Central memory CD8-positive, alpha-beta T cell (primary cell): Measurements from ENCODE around the gene CTSH.

Experiments used
- ATAC-seq: fragments of 150-1000 bp; cut with Tn5 transposase; replicated peaks from 2 replicates; pipeline ENCODE4 v1.10.0; 2022; ENCODE audit warnings: mild to moderate bottlenecking, moderate FRiP score, moderate number of reproducible peaks; ENCODE audit not compliant: poor library complexity, severe bottlenecking; ENCODE audit errors: extremely low read depth
- DNase-seq, 2 donors: peaks; one replicate each; pipeline ENCODE4 v3.0.0; 2021; ENCODE audit warnings: low spot score in 2 of 2
- H3K27ac Mint-ChIP-seq: one replicate; pipeline ENCODE4 v1.8.0; 2022; ENCODE audit warnings: low read depth, mild to moderate bottlenecking, moderate library complexity, mixed read lengths
- H3K27me3 Mint-ChIP-seq: one replicate; pipeline ENCODE4 v1.8.0; 2022; ENCODE audit warnings: mixed read lengths
- H3K36me3 Mint-ChIP-seq: one replicate; pipeline ENCODE4 v1.8.0; 2022; ENCODE audit warnings: mild to moderate bottlenecking, moderate library complexity, mixed read lengths; ENCODE audit not compliant: insufficient read depth
- H3K4me1 Mint-ChIP-seq: one replicate; pipeline ENCODE4 v1.8.0; 2022; ENCODE audit warnings: mixed read lengths
- H3K4me3 Mint-ChIP-seq: one replicate; pipeline ENCODE4 v1.8.0; 2022; ENCODE audit warnings: mild to moderate bottlenecking, moderate library complexity, mixed read lengths
- H3K9me3 Mint-ChIP-seq: one replicate; pipeline ENCODE4 v1.8.0; 2022; ENCODE audit warnings: mixed read lengths

CTSH gene

DNA sequence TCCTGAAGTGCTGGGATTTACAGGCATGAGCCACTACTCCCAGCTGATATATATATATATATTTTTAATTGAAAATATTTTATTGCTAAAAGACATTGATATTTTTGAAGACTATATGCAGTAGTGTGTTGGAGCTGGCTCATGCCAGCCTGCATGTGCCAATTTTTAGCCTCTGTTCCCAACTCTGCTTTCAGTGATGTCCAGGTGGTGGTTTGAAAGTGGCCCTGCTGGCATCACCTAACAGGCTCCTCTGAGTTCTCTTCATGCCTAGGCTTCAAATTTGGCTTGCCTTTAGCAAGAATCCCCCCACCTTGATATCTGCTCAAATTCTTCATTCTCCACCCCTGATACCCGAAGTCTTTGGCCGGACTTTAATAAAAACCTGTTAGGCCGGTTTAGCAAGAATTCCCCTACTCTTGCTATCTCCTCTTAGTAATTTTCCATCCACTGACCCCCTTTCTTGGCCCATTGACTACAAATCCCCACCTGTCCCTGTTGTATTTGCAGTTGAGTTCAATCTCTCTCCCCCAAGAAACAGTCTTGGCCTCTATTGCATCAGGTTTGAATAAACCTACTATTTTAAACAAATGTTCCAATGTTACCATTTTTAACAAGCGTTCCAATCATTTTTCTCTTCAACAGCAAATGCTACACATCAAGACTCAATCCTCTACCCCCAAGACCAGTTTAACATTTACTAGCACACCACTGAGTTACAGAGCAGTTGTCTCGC, 23.9 kb upstream of the CTSH start:
- H3K27me3 Mint-ChIP-seq, result no peaks in the 10 kb centered on the region
- no peak overlapping the region for H3K4me3 Mint-ChIP-seq
- ATAC-seq, result no peak
- H3K4me1 Mint-ChIP-seq, result no peaks in the 10 kb centered on the region
- H3K27ac Mint-ChIP-seq, result no peak overlapping the region
- no peaks in the 10 kb centered on the region for H3K36me3 Mint-ChIP-seq
- H3K9me3 Mint-ChIP-seq, result no peaks in the 10 kb centered on the region
- DNase-seq, result no peak

DNA sequence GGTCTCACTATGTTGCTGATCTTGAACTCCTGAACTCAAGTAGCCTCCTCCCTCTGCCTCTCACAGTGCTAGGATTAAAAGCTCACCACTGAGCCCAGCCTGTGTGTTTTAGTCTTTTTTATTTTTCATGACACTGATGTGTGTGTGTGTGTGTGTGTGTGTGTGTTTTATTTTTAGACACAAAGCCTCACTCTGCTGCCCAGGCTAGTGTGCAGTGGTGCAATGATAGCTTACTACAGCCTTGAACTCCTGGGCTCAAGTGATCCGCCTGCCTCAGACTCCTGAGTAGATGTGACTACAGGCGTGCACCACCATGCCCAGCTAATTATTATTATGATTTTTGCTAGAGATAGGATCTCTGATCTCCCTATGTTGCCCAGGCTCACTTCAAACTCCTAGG, 23.3 kb upstream of the CTSH start:
- Mint-ChIP-seq H3K27me3 (no peaks in the 10 kb centered on the region), H3K4me3 (no peak overlapping the region), H3K4me1 (no peaks in the 10 kb centered on the region), H3K36me3 (no peaks in the 10 kb centered on the region), H3K27ac (no peak overlapping the region), H3K9me3 (no peaks in the 10 kb centered on the region)
- DNase-seq (no peak), ATAC-seq (no peak)

DNA sequence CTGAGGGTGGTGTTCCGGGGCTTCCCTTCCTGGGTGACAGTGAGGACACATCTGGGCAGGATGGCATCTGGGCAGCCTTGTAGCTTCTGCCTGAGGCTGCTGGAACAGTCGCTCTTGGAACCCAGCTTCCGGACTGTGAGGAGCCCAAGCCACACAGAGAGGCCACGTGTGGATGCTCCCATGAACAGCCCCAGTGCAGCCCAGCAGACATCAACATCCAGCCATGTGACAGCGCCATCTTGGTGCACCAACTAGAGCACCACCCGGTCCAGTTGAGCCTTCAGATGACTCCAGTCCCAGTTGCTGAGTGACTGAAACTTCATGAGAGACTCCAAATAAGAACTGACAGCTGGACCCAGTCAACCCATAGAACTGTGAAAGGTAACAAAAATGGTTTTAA, 15.5 kb upstream of the CTSH start:
- Mint-ChIP-seq H3K9me3 (no peaks in the 10 kb centered on the region), H3K4me3 (no peak overlapping the region), H3K36me3 (no peaks in the 10 kb centered on the region), H3K27ac (no peak overlapping the region), H3K4me1 (no peaks in the 10 kb centered on the region), H3K27me3 (no peaks in the 10 kb centered on the region)
- no peak for ATAC-seq
- no peak for DNase-seq

DNA sequence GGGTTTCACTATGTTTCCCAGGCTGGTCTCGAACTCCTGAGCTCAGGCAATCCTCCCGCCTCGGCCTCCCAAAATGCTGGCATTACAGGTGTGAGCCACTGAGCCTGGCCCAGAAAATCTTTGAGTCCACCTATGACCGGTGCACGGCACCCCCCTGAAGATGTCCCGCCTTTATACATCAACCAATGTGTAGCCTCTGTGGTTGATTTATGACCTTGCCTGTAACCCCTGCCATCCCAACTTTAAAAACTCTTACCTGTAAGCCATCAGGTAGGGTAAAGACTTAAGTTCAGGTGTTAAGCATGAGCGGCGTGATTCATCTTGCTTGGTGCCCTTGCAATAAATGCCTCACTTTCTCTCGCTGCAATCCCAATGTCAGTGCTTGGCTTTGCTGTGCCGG, 14.5 kb upstream of the CTSH start:
- Mint-ChIP-seq H3K27me3 (peaks cover 5% of the 10 kb centered on the region), H3K9me3 (no peaks in the 10 kb centered on the region), H3K27ac (no peak overlapping the region), H3K36me3 (no peaks in the 10 kb centered on the region), H3K4me1 (no peaks in the 10 kb centered on the region), H3K4me3 (no peak overlapping the region)
- ATAC-seq, result no peak
- no peak for DNase-seq

DNA sequence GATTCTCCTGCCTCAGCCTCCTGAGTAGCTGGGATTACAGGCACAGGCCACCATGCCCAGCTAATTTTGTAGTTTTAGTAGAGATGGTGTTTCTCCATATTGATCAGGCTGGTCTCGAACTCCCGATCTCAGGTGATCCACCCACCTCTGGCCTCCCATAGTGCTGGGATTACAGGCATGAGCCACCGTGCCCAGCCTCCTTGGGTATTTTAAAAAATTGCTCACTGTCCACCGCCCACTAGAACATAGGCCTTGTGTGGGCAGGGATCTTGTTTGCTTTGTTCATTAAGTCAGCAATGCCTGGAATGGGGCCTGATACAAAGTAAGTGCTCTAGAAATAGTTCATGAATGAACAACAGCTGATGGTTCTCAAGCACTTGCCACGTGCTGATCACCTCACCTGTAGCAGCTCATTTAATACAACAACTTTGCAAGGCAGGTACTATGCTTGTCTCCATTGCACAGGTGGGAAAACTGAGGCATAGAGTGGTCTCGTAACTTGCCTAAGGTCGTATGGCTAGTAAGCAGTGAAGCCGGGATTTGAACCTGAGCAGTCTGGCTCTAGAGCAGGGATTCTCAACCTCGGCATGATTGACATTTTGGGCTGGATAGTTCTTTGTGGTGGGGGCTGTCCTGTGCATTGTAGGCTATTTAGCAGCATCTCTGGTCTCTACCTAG, 12.7 kb upstream of the CTSH start:
- Mint-ChIP-seq H3K36me3 (peaks cover 1% of the 10 kb centered on the region), H3K4me3 (no peak overlapping the region), H3K9me3 (no peaks in the 10 kb centered on the region), H3K27me3 (peaks cover 9% of the 10 kb centered on the region), H3K27ac (no peak overlapping the region), H3K4me1 (no peaks in the 10 kb centered on the region)
- no peak for DNase-seq
- no peak for ATAC-seq

DNA sequence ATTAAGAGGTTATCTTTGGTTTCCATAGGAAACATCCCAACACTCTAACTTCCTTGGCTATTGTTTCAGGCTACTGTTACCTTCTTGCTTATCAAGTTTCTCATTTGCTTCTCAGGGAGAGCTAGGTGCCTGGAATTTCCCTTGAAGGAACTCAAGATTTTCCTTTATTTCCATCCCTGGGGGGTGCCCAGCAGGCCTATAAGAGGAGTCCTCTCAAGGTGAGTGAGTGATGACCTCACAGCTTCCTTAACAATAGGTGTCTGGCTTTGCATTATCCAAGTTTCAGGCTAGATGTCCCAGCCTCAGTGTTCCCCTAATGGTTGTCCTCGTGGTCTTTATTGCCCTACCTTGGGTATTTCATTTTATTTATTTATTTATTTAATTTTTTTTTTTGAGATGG, 12.1 kb upstream of the CTSH start:
- DNase-seq (no peak), ATAC-seq (no peak)
- H3K4me1 Mint-ChIP-seq, result no peaks in the 10 kb centered on the region
- H3K4me3 Mint-ChIP-seq, result no peak overlapping the region
- peaks cover 1% of the 10 kb centered on the region for H3K36me3 Mint-ChIP-seq
- no peak overlapping the region for H3K27ac Mint-ChIP-seq
- no peaks in the 10 kb centered on the region for H3K9me3 Mint-ChIP-seq
- peaks cover 9% of the 10 kb centered on the region for H3K27me3 Mint-ChIP-seq

DNA sequence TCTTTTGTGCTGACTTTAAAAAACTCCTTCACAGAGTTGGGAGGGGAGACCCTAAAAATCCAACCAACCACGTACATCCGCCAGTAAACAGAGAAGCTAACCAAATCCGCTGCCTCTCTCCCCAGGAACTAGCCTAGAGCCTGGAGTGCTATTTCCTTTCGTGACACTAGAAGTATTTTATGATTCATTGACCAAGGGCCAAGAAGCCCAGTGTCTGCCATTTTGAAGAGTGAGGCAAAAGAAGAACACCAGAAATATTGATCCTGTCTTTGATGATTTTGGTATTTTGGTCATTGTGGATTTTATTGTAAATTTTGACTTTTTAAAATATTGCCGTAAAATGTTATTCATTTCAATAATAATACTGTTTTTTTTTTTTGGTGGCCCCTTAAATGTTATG, 10.5 kb upstream of the CTSH start:
- Mint-ChIP-seq H3K9me3 (no peaks in the 10 kb centered on the region), H3K36me3 (peaks cover 1% of the 10 kb centered on the region), H3K27me3 (peaks cover 9% of the 10 kb centered on the region), H3K27ac (no peak overlapping the region), H3K4me1 (peaks cover 5% of the 10 kb centered on the region), H3K4me3 (no peak overlapping the region)
- ATAC-seq, result no peak
- DNase-seq, result no peak

DNA sequence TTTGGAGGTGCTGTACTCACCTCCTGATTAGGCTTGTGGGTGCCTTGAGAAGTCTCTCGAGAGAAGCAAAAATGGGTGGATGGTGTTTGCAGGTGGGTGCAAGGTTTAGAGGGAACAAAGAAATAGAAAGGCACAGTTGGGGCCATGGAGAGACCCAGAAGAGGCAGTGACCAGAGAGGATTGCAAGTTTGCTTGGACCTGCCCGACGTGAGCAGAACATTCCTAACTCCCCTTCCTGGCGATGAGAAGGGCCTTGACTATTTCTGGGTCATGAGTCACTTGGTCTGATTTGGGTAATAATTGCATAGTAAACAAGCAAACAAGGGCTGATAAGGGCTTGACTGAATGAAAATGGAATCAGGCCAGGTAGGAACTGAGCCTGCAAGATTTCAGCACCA, 7.0 kb upstream of the CTSH start:
- DNase-seq (no peak), ATAC-seq (no peak)
- Mint-ChIP-seq H3K4me1 (peaks cover 5% of the 10 kb centered on the region), H3K9me3 (no peaks in the 10 kb centered on the region), H3K27ac (no peak overlapping the region), H3K27me3 (peaks cover 9% of the 10 kb centered on the region), H3K4me3 (no peak overlapping the region), H3K36me3 (peaks cover 1% of the 10 kb centered on the region)

DNA sequence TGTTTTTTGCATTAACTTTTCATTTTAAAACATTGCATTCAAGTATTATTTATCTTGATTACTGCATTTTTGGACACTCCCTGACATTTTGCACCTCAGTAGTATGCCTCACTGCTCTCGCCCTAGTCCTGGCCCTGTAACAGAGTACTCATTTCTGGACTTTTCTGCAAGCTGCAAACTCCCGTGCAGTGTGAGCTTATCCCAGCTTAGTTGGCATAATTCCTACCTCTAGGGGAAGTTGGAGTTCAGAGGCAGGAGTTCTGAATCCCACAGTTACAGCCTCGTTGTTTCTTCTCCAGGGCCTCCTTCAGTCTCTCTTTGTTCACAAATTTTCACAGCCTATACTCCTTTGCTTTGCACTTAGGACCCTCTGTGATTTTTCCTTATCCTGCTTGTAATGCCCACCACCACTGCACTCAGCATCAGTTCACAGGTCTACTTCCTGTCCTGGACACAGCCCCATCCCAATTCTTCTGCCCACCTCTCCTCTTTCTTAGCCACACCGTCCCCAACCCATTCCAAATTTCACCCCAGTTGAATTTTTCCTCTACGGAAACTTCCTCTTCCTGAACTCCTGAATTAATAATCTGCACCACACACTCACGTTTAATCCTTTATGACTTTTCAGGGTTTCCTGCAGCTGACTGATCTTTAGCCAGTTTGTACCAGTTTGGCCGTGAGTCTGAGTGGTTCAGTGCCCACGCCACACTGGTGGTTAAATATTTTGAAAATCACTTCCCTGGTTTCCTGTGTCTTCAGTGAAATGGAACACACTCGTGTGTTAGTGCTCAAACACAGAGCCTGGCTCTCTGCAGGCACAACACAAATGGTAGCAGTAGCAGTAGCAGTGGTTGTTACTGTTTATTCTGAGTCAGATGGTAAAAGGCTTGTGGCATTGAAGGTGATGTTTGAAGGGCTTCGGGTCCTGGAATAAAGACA, 6.3 kb upstream of the CTSH start:
- no peak for ATAC-seq
- no peak overlapping the region for H3K27ac Mint-ChIP-seq
- peaks cover 7% of the 10 kb centered on the region for H3K4me1 Mint-ChIP-seq
- peaks cover 1% of the 10 kb centered on the region for H3K36me3 Mint-ChIP-seq
- no peak for DNase-seq
- peaks cover 9% of the 10 kb centered on the region for H3K27me3 Mint-ChIP-seq
- H3K4me3 Mint-ChIP-seq, result no peak overlapping the region
- H3K9me3 Mint-ChIP-seq, result no peaks in the 10 kb centered on the region

DNA sequence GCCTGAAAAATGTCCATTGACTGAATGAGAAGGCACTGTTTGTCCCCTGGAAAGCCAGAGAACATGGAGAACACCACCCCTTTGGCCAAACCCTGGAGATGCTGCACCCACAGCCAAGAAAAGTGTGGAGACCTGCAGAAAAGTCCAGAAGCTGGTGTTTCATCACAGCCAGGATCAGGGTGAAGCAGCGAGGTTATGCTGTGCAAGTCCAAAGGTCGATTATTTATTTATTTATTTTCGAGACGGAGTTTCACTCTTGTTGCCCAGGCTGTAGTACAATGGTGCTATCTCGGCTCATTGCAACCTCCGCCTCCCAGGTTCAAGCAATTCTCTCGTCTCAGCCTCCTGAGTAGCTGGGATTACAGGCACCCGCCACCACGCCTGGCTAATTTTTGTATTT, 5.5 kb upstream of the CTSH start:
- Mint-ChIP-seq H3K4me3 (no peak overlapping the region), H3K27me3 (peaks cover 9% of the 10 kb centered on the region)

DNA sequence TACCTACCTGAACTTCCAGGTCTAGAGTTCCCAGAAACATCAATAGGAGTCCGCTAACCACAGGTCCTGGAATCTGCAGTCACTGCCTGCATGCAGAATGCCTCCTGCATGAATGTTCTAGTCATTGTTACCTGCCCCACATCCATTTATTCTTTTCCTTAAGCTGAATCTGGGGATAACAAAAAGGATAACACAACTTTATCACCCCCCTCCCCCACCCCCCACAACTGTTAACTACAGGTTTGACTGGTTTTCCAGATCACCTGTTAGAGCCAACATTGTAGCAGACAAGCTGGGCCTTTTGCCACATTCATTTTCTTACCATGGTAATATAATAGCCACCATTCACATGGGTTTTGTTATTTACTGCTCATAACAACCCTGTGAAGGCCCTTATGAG, 4.6 kb upstream of the CTSH start:
- H3K9me3 Mint-ChIP-seq, result no peaks in the 10 kb centered on the region
- peaks cover 14% of the 10 kb centered on the region for H3K4me1 Mint-ChIP-seq
- peaks cover 3% of the 10 kb centered on the region for H3K36me3 Mint-ChIP-seq
- no peak overlapping the region for H3K27ac Mint-ChIP-seq
- no peak for DNase-seq
- peaks cover 5% of the 10 kb centered on the region for H3K27me3 Mint-ChIP-seq
- ATAC-seq, result no peak
- no peak overlapping the region for H3K4me3 Mint-ChIP-seq

More for the DNA sequence above, 5.5 kb upstream of the CTSH start:
- Mint-ChIP-seq H3K36me3 (peaks cover 1% of the 10 kb centered on the region), H3K27ac (no peak overlapping the region), H3K4me1 (peaks cover 10% of the 10 kb centered on the region), H3K9me3 (no peaks in the 10 kb centered on the region)
- ATAC-seq (no peak), DNase-seq (no peak)

DNA sequence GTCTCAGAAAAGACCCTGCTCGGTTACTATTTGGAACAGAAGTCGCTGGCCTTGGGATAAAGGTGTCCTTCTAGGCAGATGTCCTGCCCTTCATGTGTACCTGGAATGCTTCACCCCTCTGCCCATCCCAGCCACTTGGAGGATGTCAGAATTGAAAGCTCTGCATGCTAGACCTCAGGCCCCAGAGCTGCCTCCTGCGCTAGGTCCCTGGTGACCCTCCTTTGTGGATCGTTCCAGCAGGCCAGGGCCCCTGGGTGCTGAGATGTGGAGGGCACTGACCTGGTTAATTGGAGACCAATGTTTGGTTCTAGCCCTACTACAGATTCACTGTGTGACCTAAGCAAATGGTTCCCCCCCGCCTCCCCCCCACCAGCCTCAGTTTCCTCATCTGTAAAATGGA, 2.7 kb upstream of the CTSH start:
- peaks cover 21% of the 10 kb centered on the region for H3K4me1 Mint-ChIP-seq
- H3K27me3 Mint-ChIP-seq, result no peaks in the 10 kb centered on the region
- no peak for ATAC-seq

More for the DNA sequence above, 2.7 kb upstream of the CTSH start:
- DNase-seq, result no peak
- Mint-ChIP-seq H3K27ac (no peak overlapping the region), H3K4me3 (no peak overlapping the region), H3K36me3 (peaks cover 1% of the 10 kb centered on the region), H3K9me3 (no peaks in the 10 kb centered on the region)
